Placental epithelial cell (primary cell): Measurements from ENCODE around the gene PLEKHO2. TPM values are rescaled to one million over a fixed set of nuclear protein-coding genes. Genes with fewer than 3 reads are reported as not detected.

Experiments used
- total RNA-seq: library from RNA; depleted of rRNA; stranded (reverse); fragments of >200 nt; gene quantifications from 2 replicates; pipeline ENCODE4 v1.2.3, GENCODE V29; 2012

The PLEKHO2 gene, protein sequence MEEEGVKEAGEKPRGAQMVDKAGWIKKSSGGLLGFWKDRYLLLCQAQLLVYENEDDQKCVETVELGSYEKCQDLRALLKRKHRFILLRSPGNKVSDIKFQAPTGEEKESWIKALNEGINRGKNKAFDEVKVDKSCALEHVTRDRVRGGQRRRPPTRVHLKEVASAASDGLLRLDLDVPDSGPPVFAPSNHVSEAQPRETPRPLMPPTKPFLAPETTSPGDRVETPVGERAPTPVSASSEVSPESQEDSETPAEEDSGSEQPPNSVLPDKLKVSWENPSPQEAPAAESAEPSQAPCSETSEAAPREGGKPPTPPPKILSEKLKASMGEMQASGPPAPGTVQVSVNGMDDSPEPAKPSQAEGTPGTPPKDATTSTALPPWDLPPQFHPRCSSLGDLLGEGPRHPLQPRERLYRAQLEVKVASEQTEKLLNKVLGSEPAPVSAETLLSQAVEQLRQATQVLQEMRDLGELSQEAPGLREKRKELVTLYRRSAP
- total RNA-seq = 22.3 and 26.7 TPM in 2 replicates

DNA sequence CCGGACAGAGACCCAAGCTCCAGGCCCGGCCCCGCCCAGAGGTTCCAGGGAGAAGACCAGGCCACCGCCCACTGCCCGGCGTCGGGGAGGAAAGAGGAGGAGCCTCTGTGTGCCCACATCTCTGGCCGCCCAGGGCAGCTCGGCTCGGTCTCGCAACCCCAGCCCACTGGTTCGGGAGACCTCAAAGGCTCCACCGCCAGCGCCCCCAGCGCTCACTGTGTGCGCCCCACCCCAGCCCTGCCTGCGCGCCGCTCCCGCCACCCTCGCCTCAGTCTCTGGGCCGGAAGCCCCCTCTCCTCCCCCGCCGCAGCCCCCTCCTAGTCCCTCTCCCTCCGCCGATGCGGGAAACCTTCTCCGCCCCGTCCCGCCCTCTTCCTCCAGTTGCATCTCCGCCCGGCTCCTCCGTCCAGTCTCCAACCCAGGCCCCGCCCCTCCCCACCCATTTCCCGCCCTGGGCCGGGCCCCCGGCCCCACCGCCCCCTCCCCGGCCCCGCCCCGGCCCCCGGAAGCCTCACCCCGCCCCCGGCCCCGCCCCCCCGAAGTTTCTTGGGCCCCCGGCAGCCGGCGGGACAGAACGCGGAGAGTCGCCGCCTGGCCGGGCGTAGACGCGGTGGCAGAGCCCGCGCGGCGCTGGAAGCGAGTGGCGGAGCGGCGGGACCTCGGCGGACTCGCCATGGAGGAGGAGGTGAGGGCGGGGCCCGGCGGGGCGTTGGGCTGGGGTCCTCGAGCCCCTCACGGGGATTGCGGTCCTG, at the start of gene PLEKHO2:
Gene PLEKHO2, plus strand, starts transcription at position 572 of the 752 bp plus-strand sequence. Its CDS starts 102 bp downstream, at position 674.

DNA sequence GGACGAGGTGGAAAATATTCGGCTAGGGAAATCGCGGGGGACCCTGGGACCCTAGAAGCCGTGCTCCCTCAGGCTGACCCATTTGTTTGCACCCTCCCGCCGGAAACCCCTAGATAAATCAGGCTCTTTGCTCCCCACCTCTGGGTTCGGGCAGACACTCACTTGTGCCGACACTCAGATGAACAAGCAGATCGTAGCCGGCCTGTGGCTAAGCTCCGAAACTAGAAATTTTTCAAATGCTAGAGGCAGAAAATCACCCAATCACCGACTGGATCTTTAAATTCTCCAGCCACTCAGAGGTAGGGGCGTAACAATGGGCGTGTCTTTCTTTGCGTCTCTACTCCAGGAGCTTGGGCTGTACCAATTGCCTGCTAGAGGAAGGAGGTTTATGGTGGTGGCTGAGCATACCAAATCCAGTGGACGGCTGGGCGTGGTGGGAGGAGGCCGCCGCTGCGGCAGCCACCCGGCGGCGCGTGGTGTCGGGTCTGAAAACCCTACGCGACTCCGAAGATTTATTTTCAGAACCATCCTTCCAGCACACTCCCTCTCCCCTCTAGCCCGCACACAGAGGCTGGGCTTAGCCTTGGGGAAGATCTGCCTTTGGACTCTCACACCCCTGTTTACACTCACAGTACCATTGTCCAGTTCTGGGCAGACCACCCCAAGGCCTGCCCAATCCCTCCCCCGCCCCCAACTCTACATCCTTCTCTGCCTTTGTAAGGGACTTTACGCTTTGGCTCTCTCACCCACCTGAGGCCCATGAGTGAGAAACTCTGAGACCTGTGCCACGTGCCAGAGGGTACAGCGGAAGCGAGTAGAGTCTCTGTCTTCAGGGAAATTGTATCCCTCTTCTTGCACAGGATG, 16.1 kb upstream of the PLEKHO2 start, which contains the start of gene PIF1:
Gene PIF1, minus strand, starts transcription at position 217 of the 864 bp plus-strand sequence. CDS start 1,312 bp downstream, outside the sequence.

DNA sequence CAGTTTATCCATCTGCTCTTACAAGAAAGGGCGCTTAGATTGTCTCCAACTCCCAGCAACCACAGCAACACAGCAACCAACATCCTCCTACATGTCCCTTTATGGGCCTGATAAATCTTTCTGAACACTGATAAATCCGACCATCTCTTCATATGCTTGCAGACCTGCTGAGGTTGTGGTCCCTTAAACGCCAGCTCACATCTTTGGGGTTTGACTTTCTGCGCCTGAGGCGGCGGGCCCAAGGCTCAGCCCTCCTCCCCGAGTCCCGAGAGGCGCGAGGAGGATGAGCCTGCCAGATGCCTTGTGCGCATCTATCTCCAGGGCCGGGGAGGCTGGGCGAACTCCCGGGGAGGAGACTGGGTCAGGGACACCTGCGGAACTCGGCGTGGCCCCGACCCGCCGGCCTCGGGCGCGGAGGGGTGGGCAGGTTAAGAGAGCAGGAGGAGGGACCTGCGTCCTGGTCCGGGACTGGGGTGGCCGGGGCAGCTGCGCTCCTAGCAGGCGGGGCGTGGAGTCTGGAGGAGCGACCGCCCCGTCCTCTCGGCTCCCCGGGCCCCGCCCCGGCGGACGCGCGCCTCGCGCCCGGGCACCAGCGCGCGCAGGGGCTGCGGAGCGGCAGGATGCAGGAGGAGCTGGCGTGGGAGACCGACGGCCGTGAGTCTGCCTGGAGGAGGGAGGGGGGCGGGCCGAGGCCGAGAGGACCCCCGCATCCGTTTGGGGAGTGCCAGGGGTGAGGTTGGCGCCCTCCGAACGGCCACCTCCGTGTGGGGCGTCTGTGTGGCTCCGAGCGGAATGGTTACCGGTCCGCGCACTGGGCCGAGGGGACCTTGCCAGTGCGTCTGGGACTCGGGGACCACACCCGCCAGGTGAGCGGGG, 69.8 kb downstream of the PLEKHO2 start, which contains the start of gene ANKDD1A:
Gene ANKDD1A, plus strand, starts transcription at position 592 of the 876 bp plus-strand sequence. Its CDS starts 29 bp downstream, at position 621.

Other genes with a start within 250 kb of the PLEKHO2 start
- not detected in 2 replicates for gene RBPMS2, start 66.3 kb upstream of the PLEKHO2 start, total RNA-seq
- gene PIF1, start 16.3 kb upstream of the PLEKHO2 start, total RNA-seq = 1.6 and 3.9 TPM in 2 replicates
- 8.6 and 16.1 TPM in 2 replicates for gene ANKDD1A, start 70.0 kb downstream of the PLEKHO2 start, total RNA-seq
- 75.4 and 87.3 TPM in 2 replicates for gene SPG21, start 148.0 kb downstream of the PLEKHO2 start, total RNA-seq
- gene MTFMT, start 187.7 kb downstream of the PLEKHO2 start, total RNA-seq = 8.2 and 16.8 TPM in 2 replicates
- not detected in 2 replicates for gene SLC51B, start 203.5 kb downstream of the PLEKHO2 start, total RNA-seq
- gene RASL12, start 226.1 kb downstream of the PLEKHO2 start, total RNA-seq = not detected in 2 replicates
- gene KBTBD13, start 234.8 kb downstream of the PLEKHO2 start, total RNA-seq = not detected in 2 replicates